GM23248 (cell line): ENCODE data around the gene MRPL33. TPM values are rescaled to one million over a fixed set of nuclear protein-coding genes. Genes with fewer than 3 reads are reported as not detected.

Experiments
- DNase-seq: peaks from one replicate; pipeline ENCODE4 v3.0.0-alpha.2; 2015
- H2AFZ ChIP-seq: fragments of 200-600 bp; sonication (generic); 2 replicates; pipeline ENCODE4 v1.6.1; 2016; ENCODE audit warnings: antibody characterized with exemption
- H3F3A ChIP-seq: fragments of 200-600 bp; sonication (generic); 2 replicates; pipeline ENCODE4 v1.6.1; 2016; ENCODE audit warnings: mild to moderate bottlenecking, antibody characterized with exemption, mixed run types; ENCODE audit not compliant: insufficient read depth
- H3K27ac ChIP-seq: fragments of 200-600 bp; sonication (generic); 2 replicates; pipeline ENCODE4 v1.5.1; 2016; ENCODE audit warnings: mild to moderate bottlenecking
- H3K27me3 ChIP-seq: fragments of 200-600 bp; sonication (generic); replicated peaks from 2 replicates; pipeline ENCODE4 v1.6.1; 2016; ENCODE audit warnings: mild to moderate bottlenecking; ENCODE audit not compliant: insufficient read depth
- H3K36me3 ChIP-seq: fragments of 200-600 bp; sonication (generic); 2 replicates; pipeline ENCODE4 v1.6.1; 2016; ENCODE audit warnings: low read depth, mild to moderate bottlenecking
- H3K4me1 ChIP-seq: fragments of 200-600 bp; sonication (generic); 2 replicates; pipeline ENCODE4 v1.6.1; 2016; ENCODE audit warnings: mild to moderate bottlenecking; ENCODE audit not compliant: insufficient read depth
- H3K4me2 ChIP-seq: fragments of 200-600 bp; sonication (generic); one replicate; pipeline ENCODE4 v1.6.1; 2016; ENCODE audit warnings: mild to moderate bottlenecking; ENCODE audit not compliant: unreplicated experiment
- H3K4me3 ChIP-seq: fragments of 200-600 bp; sonication (generic); 2 replicates; pipeline ENCODE4 v1.5.1; 2016; ENCODE audit warnings: mild to moderate bottlenecking
- H3K79me2 ChIP-seq: fragments of 200-600 bp; sonication (generic); 2 replicates; pipeline ENCODE4 v1.6.1; 2016; ENCODE audit warnings: mild to moderate bottlenecking; ENCODE audit not compliant: insufficient read depth
- H3K9ac ChIP-seq: fragments of 200-600 bp; sonication (generic); 2 replicates; pipeline ENCODE4 v1.6.1; 2016; ENCODE audit warnings: mild to moderate bottlenecking
- H3K9me2 ChIP-seq: fragments of 200-600 bp; sonication (generic); 2 replicates; pipeline ENCODE4 v1.6.1; 2016; ENCODE audit warnings: mixed run types, mild to moderate bottlenecking, moderate library complexity; ENCODE audit not compliant: insufficient read depth
- H3K9me3 ChIP-seq: fragments of 200-600 bp; sonication (generic); one replicate; pipeline ENCODE4 v1.6.1; 2017; ENCODE audit warnings: low read depth
- H4K20me1 ChIP-seq: fragments of 200-600 bp; sonication (generic); 2 replicates; pipeline ENCODE4 v1.6.0; 2016; ENCODE audit not compliant: insufficient read depth
- EZH2 ChIP-seq: fragments of 200-600 bp; sonication (generic); IDR thresholded peaks from 2 replicates; pipeline ENCODE4 v1.6.1; 2018; ENCODE audit warnings: antibody characterized with exemption, mild to moderate bottlenecking; ENCODE audit not compliant: insufficient read depth, poor library complexity, severe bottlenecking
- EZH2phosphoT487 ChIP-seq: fragments of 200-600 bp; sonication (generic); IDR thresholded peaks from 2 replicates; pipeline ENCODE4 v1.6.1; 2018; ENCODE audit warnings: antibody characterized with exemption, moderate library complexity, mild to moderate bottlenecking, low read depth; ENCODE audit not compliant: insufficient read depth
- WGBS, 2 experiments: methylation state at CpG; one replicate each; pipeline ENCODE4 v1.1.6; 2015 to 2017; ENCODE audit warnings: low lambda C conversion rate in 2 of 2, low coverage in 1 of 2; ENCODE audit errors: missing lambda C conversion rate in 2 of 2; 5-methylcytosine and 5-hydroxymethylcytosine counted together
- in situ Hi-C: fragments of 300-500 bp; cut with MboI; formaldehyde crosslinking; loops from 2 replicates; pipeline ENCODE4 v1.15.0; 2020
- polyA plus RNA-seq: library from polyadenylated mRNA; unstranded; fragments of >200 nt; fragmentation: Nextera tagmentation; extraction: Ambion mirVana; gene quantifications from 2 replicates; pipeline ENCODE4 v1.2.1, GENCODE V29; 2016
- total RNA-seq: library from RNA; depleted of rRNA; stranded (reverse); fragments of >200 nt; shearing (Covaris generic); gene quantifications from 2 replicates; pipeline ENCODE4 v1.2.3, GENCODE V29; 2014

Gene MRPL33
- total and polyA plus RNA-seq, 2 experiments from 2014 or later, result 70.8 to 340 TPM

GRCh38 chr2:27802547-27802946 lies 31.0 kb downstream of the MRPL33 start:
- Histone ChIP-seq H3K4me1 (peaks cover 42% of the 10 kb centered on the region), H3K4me3 (no peak overlapping the region), H3K36me3 (no peaks in the 10 kb centered on the region), H3K27ac (no peak overlapping the region), H3K4me2 (no peak overlapping the region), H3K9me3 (no peaks in the 10 kb centered on the region), H4K20me1 (no peaks in the 10 kb centered on the region), H3K79me2 (no peaks in the 10 kb centered on the region), H3K9ac (no peak overlapping the region), H2AFZ (no peak overlapping the region), H3F3A (peaks cover 24% of the 10 kb centered on the region), H3K9me2 (no peaks in the 10 kb centered on the region), H3K27me3 (no peaks in the 10 kb centered on the region)
- 99% methylated on average over 6 of the region's 6 CpGs for WGBS, 2 experiments
- TF ChIP-seq EZH2, result no peak
- in situ Hi-C loops, result no loop called here
- no peak for DNase-seq

GRCh38 chr2:27803046-27803445 lies 31.5 kb downstream of the MRPL33 start:
- Histone ChIP-seq H3K36me3 (no peaks in the 10 kb centered on the region), H3F3A (peaks cover 24% of the 10 kb centered on the region), H3K9me2 (no peaks in the 10 kb centered on the region), H3K27me3 (no peaks in the 10 kb centered on the region), H2AFZ (no peak overlapping the region), H3K4me3 (no peak overlapping the region), H4K20me1 (no peaks in the 10 kb centered on the region), H3K27ac (no peak overlapping the region), H3K4me2 (no peak overlapping the region), H3K9me3 (no peaks in the 10 kb centered on the region), H3K9ac (no peak overlapping the region), H3K4me1 (peaks cover 42% of the 10 kb centered on the region), H3K79me2 (no peaks in the 10 kb centered on the region)
- no peak for DNase-seq
- in situ Hi-C loops, result no loop called here
- WGBS, 2 experiments, result 99 to 100% methylated on average over 2 of the region's 2 CpGs
- TF ChIP-seq EZH2phosphoT487 (no peak), EZH2 (no peak)

- Histone ChIP-seq H3K27ac (peak overlapping the region; percentile 1; the same call in 1 of the 2 replicates), H4K20me1 (no peaks in the 10 kb centered on the region), H3K4me2 (peak overlapping the region; percentile 27), H2AFZ (no peak overlapping the region), H3K27me3 (no peaks in the 10 kb centered on the region), H3K9ac (no peak overlapping the region), H3K4me1 (peaks cover 38% of the 10 kb centered on the region), H3K9me3 (no peaks in the 10 kb centered on the region), H3F3A (peaks cover 23% of the 10 kb centered on the region), H3K36me3 (no peaks in the 10 kb centered on the region), H3K4me3 (no peak overlapping the region), H3K9me2 (no peaks in the 10 kb centered on the region), H3K79me2 (no peaks in the 10 kb centered on the region)
- in situ Hi-C loops, result no loop called here
- peak; percentile 59 for DNase-seq
- TF ChIP-seq EZH2, result no peak
- TF ChIP-seq EZH2phosphoT487, result no peak
Observed at GRCh38 chr2:27804146-27804545, 32.6 kb downstream of the MRPL33 start.

GRCh38 chr2:27805180-27805579 lies 33.7 kb downstream of the MRPL33 start:
- no peaks in the 10 kb centered on the region for H3K79me2 ChIP-seq
- WGBS, 2 experiments, result 51 to 56% methylated on average over 3 of the region's 3 CpGs
- no peaks in the 10 kb centered on the region for H3K36me3 ChIP-seq
- no peak overlapping the region for H2AFZ ChIP-seq
- peaks cover 38% of the 10 kb centered on the region for H3K4me1 ChIP-seq
- in situ Hi-C loops, result no loop called here
- H4K20me1 ChIP-seq, result no peaks in the 10 kb centered on the region
- H3K4me3 ChIP-seq, result no peak overlapping the region
- no peaks in the 10 kb centered on the region for H3K9me3 ChIP-seq
- TF ChIP-seq EZH2, result no peak
- peaks cover 26% of the 10 kb centered on the region for H3F3A ChIP-seq
- H3K9ac ChIP-seq, result no peak overlapping the region
- no peak overlapping the region for H3K4me2 ChIP-seq
- no peak overlapping the region for H3K27ac ChIP-seq
- H3K27me3 ChIP-seq, result no peaks in the 10 kb centered on the region
- DNase-seq, result no peak
- no peaks in the 10 kb centered on the region for H3K9me2 ChIP-seq

- no peak overlapping the region for H3K9ac ChIP-seq
- TF ChIP-seq EZH2phosphoT487 (no peak), EZH2 (no peak)
- no peaks in the 10 kb centered on the region for H3K9me3 ChIP-seq
- H3K4me3 ChIP-seq, result no peak overlapping the region
- H3K27ac ChIP-seq, result no peak overlapping the region
- H2AFZ ChIP-seq, result no peak overlapping the region
- H3K79me2 ChIP-seq, result no peaks in the 10 kb centered on the region
- in situ Hi-C loops, result no loop called here
- DNase-seq, result no peak
- H3K9me2 ChIP-seq, result no peaks in the 10 kb centered on the region
- H3K4me2 ChIP-seq, result no peak overlapping the region
- H3F3A ChIP-seq, result peaks cover 32% of the 10 kb centered on the region
- H3K27me3 ChIP-seq, result no peaks in the 10 kb centered on the region
- 93 to 94% methylated on average over 5 of the region's 5 CpGs for WGBS, 2 experiments
- H3K4me1 ChIP-seq, result peaks cover 38% of the 10 kb centered on the region
- H4K20me1 ChIP-seq, result no peaks in the 10 kb centered on the region
- H3K36me3 ChIP-seq, result no peaks in the 10 kb centered on the region
Observed at GRCh38 chr2:27806311-27807059, 35.0 kb downstream of the MRPL33 start.
